Endothelial cell (in vitro differentiated cells): ENCODE data around the gene RPL22L1. TPM values are rescaled to one million over a fixed set of nuclear protein-coding genes. Genes with fewer than 3 reads are reported as not detected.

Experiments used
- DNase-seq: peaks from one replicate; pipeline ENCODE4 v3.0.0; 2021; ENCODE audit warnings: low spot score
- H3K27ac Mint-ChIP-seq: one replicate; pipeline ENCODE4 v1.8.0; 2021; ENCODE audit warnings: mixed read lengths, inconsistent platforms; ENCODE audit not compliant: unreplicated experiment
- H3K27me3 Mint-ChIP-seq: one replicate; pipeline ENCODE4 v1.8.0; 2021; ENCODE audit warnings: mild to moderate bottlenecking, moderate library complexity, mixed read lengths, inconsistent platforms; ENCODE audit not compliant: unreplicated experiment
- H3K36me3 Mint-ChIP-seq: one replicate; pipeline ENCODE4 v1.8.0; 2021; ENCODE audit warnings: mild to moderate bottlenecking, low read depth, mixed read lengths, inconsistent platforms; ENCODE audit not compliant: unreplicated experiment
- H3K4me1 Mint-ChIP-seq: one replicate; pipeline ENCODE4 v1.8.0; 2021; ENCODE audit warnings: mild to moderate bottlenecking, mixed read lengths, inconsistent platforms; ENCODE audit not compliant: unreplicated experiment
- H3K4me3 Mint-ChIP-seq: one replicate; pipeline ENCODE4 v1.8.0; 2021; ENCODE audit warnings: mild to moderate bottlenecking, mixed read lengths, inconsistent platforms; ENCODE audit not compliant: unreplicated experiment
- H3K9me3 Mint-ChIP-seq: one replicate; pipeline ENCODE4 v1.8.0; 2021; ENCODE audit warnings: mixed read lengths, inconsistent platforms; ENCODE audit not compliant: unreplicated experiment
- CTCF ChIP-seq: fragments of 200-600 bp; sonication (generic); IDR thresholded peaks from one replicate; pipeline ENCODE4 v1.5.0; 2021; ENCODE audit warnings: antibody characterized with exemption; ENCODE audit not compliant: unreplicated experiment
- total RNA-seq: library from RNA; stranded (reverse); fragmentation: NEBNext Ultra II Directional; extraction: Animal tissue kit (Norgen Biotek cat#: 25700); gene quantifications from one replicate; pipeline ENCODE4 v1.2.1, GENCODE V29; 2021; ENCODE audit not compliant: unreplicated experiment

Gene RPL22L1
- total RNA-seq, 1 donor from 2014 or later = 22.0 TPM

- Mint-ChIP-seq H3K27me3 (peaks cover 9% of the 10 kb centered on the region), H3K4me1 (peaks cover 15% of the 10 kb centered on the region), H3K9me3 (no peaks in the 10 kb centered on the region), H3K36me3 (peaks cover 21% of the 10 kb centered on the region), H3K27ac (no peak overlapping the region), H3K4me3 (no peak overlapping the region)
- no peak for DNase-seq
- TF ChIP-seq CTCF = no peak
Observed at GRCh38 chr3:170865209-170866094, 4.5 kb downstream of the RPL22L1 start.

- no peak overlapping the region for H3K27ac Mint-ChIP-seq
- peaks cover 12% of the 10 kb centered on the region for H3K4me1 Mint-ChIP-seq
- H3K36me3 Mint-ChIP-seq = peaks cover 17% of the 10 kb centered on the region
- H3K9me3 Mint-ChIP-seq = no peaks in the 10 kb centered on the region
- DNase-seq = no peak
- peaks cover 2% of the 10 kb centered on the region for H3K27me3 Mint-ChIP-seq
- no peak for TF ChIP-seq CTCF
- H3K4me3 Mint-ChIP-seq = peak overlapping the region; percentile 34
Observed at GRCh38 chr3:170864525-170865208, 5.3 kb downstream of the RPL22L1 start.

- peaks cover 9% of the 10 kb centered on the region for H3K4me1 Mint-ChIP-seq
- no peak overlapping the region for H3K4me3 Mint-ChIP-seq
- no peaks in the 10 kb centered on the region for H3K9me3 Mint-ChIP-seq
- H3K27me3 Mint-ChIP-seq = no peaks in the 10 kb centered on the region
- no peak for TF ChIP-seq CTCF
- H3K27ac Mint-ChIP-seq = no peak overlapping the region
- H3K36me3 Mint-ChIP-seq = peaks cover 15% of the 10 kb centered on the region
- no peak for DNase-seq
Observed at GRCh38 chr3:170863816-170864215, 6.2 kb downstream of the RPL22L1 start.

- no peak for DNase-seq
- H3K4me3 Mint-ChIP-seq = no peak overlapping the region
- TF ChIP-seq CTCF = no peak
- no peak overlapping the region for H3K27ac Mint-ChIP-seq
- H3K36me3 Mint-ChIP-seq = peaks cover 15% of the 10 kb centered on the region
- H3K4me1 Mint-ChIP-seq = peaks cover 9% of the 10 kb centered on the region
- H3K9me3 Mint-ChIP-seq = no peaks in the 10 kb centered on the region
- no peaks in the 10 kb centered on the region for H3K27me3 Mint-ChIP-seq
Observed at GRCh38 chr3:170862618-170863374, 7.2 kb downstream of the RPL22L1 start.
